Liver (tissue), 9 donors: ENCODE results near the gene FYB1. TPM values are rescaled to one million over a fixed set of nuclear protein-coding genes. Genes with fewer than 3 reads are reported as not detected.

Experiments
- DNase-seq: peaks from one replicate; pipeline ENCODE4 v3.0.0-alpha.2; 2017; ENCODE audit warnings: low spot score
- H3K27ac ChIP-seq, 2 donors: one replicate each; pipeline ENCODE4 v1.7.0; 2013; ENCODE audit warnings: inconsistent platforms in 2 of 2, low read length in 2 of 2, control low read depth in 1 of 2, low read depth in 1 of 2, mild to moderate bottlenecking in 1 of 2
- H3K27me3 ChIP-seq, 4 donors: one replicate each; pipeline versions ENCODE4 v1.6.1 to v1.7.0; 2013; ENCODE audit warnings: low read length in 3 of 4, inconsistent platforms in 1 of 4, mild to moderate bottlenecking in 1 of 4, moderate library complexity in 1 of 4; ENCODE audit not compliant: control insufficient read depth in 4 of 4, insufficient read depth in 4 of 4
- H3K36me3 ChIP-seq, 4 donors: one replicate each; pipeline versions ENCODE4 v1.6.1 to v1.7.0; 2013; ENCODE audit warnings: low read length in 3 of 4, mild to moderate bottlenecking in 3 of 4, low read depth in 1 of 4, moderate library complexity in 1 of 4; ENCODE audit not compliant: control insufficient read depth in 4 of 4, insufficient read depth in 3 of 4
- H3K4me1 ChIP-seq, 4 donors: one replicate each; pipeline versions ENCODE4 v1.6.1 to v1.7.0; 2013; ENCODE audit warnings: low read length in 3 of 4, mild to moderate bottlenecking in 3 of 4, moderate library complexity in 1 of 4; ENCODE audit not compliant: control insufficient read depth in 4 of 4, insufficient read depth in 4 of 4
- H3K4me3 ChIP-seq, 3 donors: one replicate each; pipeline versions ENCODE4 v1.6.1 to v1.7.0; 2013; ENCODE audit warnings: low read length in 3 of 3, control low read depth in 1 of 3, low read depth in 1 of 3, mild to moderate bottlenecking in 1 of 3
- H3K9ac ChIP-seq, 2 donors: one replicate each; pipeline ENCODE4 v1.7.0; 2013; ENCODE audit warnings: low read length in 2 of 2, mild to moderate bottlenecking in 2 of 2, moderate library complexity in 2 of 2, control low read depth in 1 of 2, low read depth in 1 of 2
- H3K9me3 ChIP-seq, 4 donors: one replicate each; pipeline versions ENCODE4 v1.6.1 to v1.7.0; 2013; ENCODE audit warnings: low read length in 3 of 4; ENCODE audit not compliant: control insufficient read depth in 4 of 4
- CTCF ChIP-seq: fragments of 150-350 bp; IDR thresholded peaks from 2 replicates; pipeline ENCODE4 v1.5.1; 2017; ENCODE audit warnings: improper control_type of control experiment, low read depth, low read length; ENCODE audit not compliant: missing input control
- EGR1 ChIP-seq, 2 donors: IDR thresholded peaks; 2 replicates each; pipeline ENCODE4 v1.6.1; 2016 to 2018; ENCODE audit warnings: antibody characterized with exemption in 2 of 2, low read depth in 2 of 2
- FOXA1 ChIP-seq: IDR thresholded peaks from 2 replicates; pipeline ENCODE4 v1.6.1; 2016; ENCODE audit warnings: antibody characterized with exemption
- FOXA2 ChIP-seq: IDR thresholded peaks from 2 replicates; pipeline ENCODE4 v1.6.1; 2016; ENCODE audit warnings: antibody characterized with exemption
- GABPA ChIP-seq, 2 donors: IDR thresholded peaks in 1 of 2; conservative IDR thresholded peaks in 1 of 2; 2 replicates each; pipeline ENCODE4 v1.6.1; 2016; ENCODE audit warnings: antibody characterized with exemption in 2 of 2, mild to moderate bottlenecking in 1 of 2, moderate library complexity in 1 of 2
- HNF4A ChIP-seq, 2 donors: conservative IDR thresholded peaks; 2 replicates each; pipeline ENCODE4 v1.6.1; 2016; ENCODE audit warnings: antibody characterized with exemption in 2 of 2, mild to moderate bottlenecking in 2 of 2
- HNF4G ChIP-seq: IDR thresholded peaks from 2 replicates; pipeline ENCODE4 v1.6.1; 2016; ENCODE audit warnings: antibody characterized with exemption
- JUND ChIP-seq, 2 donors: IDR thresholded peaks; 2 replicates each; pipeline ENCODE4 v1.6.1; 2016; ENCODE audit warnings: antibody characterized with exemption in 2 of 2
- MAX ChIP-seq: IDR thresholded peaks from 2 replicates; pipeline ENCODE4 v1.6.1; 2016; ENCODE audit warnings: antibody characterized with exemption
- NR2F2 ChIP-seq: IDR thresholded peaks from 2 replicates; pipeline ENCODE4 v1.6.1; 2016; ENCODE audit warnings: antibody characterized with exemption
- RAD21 ChIP-seq, 2 donors: IDR thresholded peaks; 2 replicates each; pipeline ENCODE4 v1.6.1; 2016; ENCODE audit warnings: antibody characterized with exemption in 2 of 2, mild to moderate bottlenecking in 2 of 2
- REST ChIP-seq: IDR thresholded peaks from 2 replicates; pipeline ENCODE4 v1.6.1; 2016; ENCODE audit warnings: antibody characterized with exemption, mild to moderate bottlenecking
- RXRA ChIP-seq, 2 donors: IDR thresholded peaks; 2 replicates each; pipeline ENCODE4 v1.6.1; 2017 to 2018; ENCODE audit warnings: antibody characterized with exemption in 2 of 2, mild to moderate bottlenecking in 1 of 2
- SP1 ChIP-seq: IDR thresholded peaks from 2 replicates; pipeline ENCODE4 v1.6.1; 2018; ENCODE audit warnings: antibody characterized with exemption, mild to moderate bottlenecking
- TAF1 ChIP-seq: conservative IDR thresholded peaks from 2 replicates; pipeline ENCODE4 v1.6.1; 2016; ENCODE audit warnings: antibody characterized with exemption, mild to moderate bottlenecking
- YY1 ChIP-seq: IDR thresholded peaks from 2 replicates; pipeline ENCODE4 v1.6.1; 2016; ENCODE audit warnings: antibody characterized with exemption, mild to moderate bottlenecking
- ZBTB33 ChIP-seq: IDR thresholded peaks from 2 replicates; pipeline ENCODE4 v1.6.1; 2016; ENCODE audit warnings: antibody characterized with exemption
- WGBS: extraction: QIAGEN DNeasy Blood & Tissue Kit; methylation state at CpG from one replicate; pipeline ENCODE4 v1.1.7; 2013; 5-methylcytosine and 5-hydroxymethylcytosine counted together
- polyA plus RNA-seq, 2 donors: library from polyadenylated mRNA; stranded (reverse) in 1 of 2; unstranded in 1 of 2; fragments of 200-250 nt in 1 of 2; fragments of >200 nt in 1 of 2; fragmentation: Nextera tagmentation in 1 of 2; extraction: Ambion mirVana in 1 of 2; gene quantifications; one replicate each; pipeline versions ENCODE4 v1.2.1 to v1.2.3, GENCODE V29; 2013 to 2015
- total RNA-seq, 2 donors: library from RNA; depleted of rRNA; stranded (reverse); fragments of >200 nt; gene quantifications; one replicate each; pipeline ENCODE4 v1.2.3, GENCODE V29; 2014
- TF ChIP-seq, protein P1 (sequence below): IDR thresholded peaks from 2 replicates; pipeline ENCODE4 v1.6.1; 2016; ENCODE audit warnings: antibody characterized with exemption
- donor health status: healthy.
- donor health status: healthy.
- donor health status: healthy.
- donor health status: healthy.
- donor health status: healthy.

Gene FYB1
- total and polyA plus RNA-seq, 4 donors, result 2.3 to 14.6 (median 6.9) TPM

DNA sequence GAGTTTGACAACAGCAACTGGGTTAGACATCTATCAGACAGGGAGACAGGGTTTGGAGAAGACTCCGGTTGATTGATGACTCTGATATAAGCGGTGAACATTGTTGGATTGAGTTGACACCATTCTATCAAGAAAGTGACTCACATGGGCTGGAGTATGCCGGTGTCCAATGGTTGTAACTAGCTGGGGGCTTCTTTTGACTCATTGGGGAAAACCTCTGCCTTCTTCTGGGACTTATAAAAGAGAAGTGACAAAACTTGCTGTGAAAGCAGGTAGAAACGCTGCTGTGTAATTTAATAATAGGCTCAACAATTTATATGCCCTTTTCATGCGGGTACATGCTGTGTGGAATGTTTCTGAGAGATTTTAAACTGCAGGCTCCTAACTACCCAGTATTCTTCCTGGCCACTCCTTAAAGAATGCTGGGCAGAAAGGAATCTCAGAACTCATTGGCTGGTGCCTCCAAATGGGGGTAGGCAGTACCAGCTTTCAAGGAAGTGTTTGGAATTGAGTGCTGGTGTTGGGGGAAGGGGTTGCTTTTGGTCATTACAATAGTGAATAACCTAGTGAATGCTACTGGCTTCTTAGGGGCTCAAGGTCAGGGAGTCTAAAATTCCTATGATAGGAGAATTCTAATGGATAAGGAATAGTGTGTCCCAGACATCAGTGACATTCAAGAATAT, 43.9 kb downstream of the FYB1 start:
- peaks cover 0 to 5% (median 0%) of the 10 kb centered on the region in 4 donors for H3K9me3 ChIP-seq
- 88% methylated on average over 5 of the region's 5 CpGs for WGBS
- DNase-seq, result no peak
- no peak overlapping the region for H3K27ac ChIP-seq
- peaks cover 0 to 2% (median 0%) of the 10 kb centered on the region in 4 donors for H3K27me3 ChIP-seq
- TF ChIP-seq YY1, result no peak
- TF ChIP-seq ZBTB33, result no peak
- TF ChIP-seq FOXA1, result no peak
- TF ChIP-seq RAD21 (IDR thresholded peaks at IDR 0.05), result no peak
- TF ChIP-seq HNF4A (conservative IDR thresholded peaks at IDR 0.05), result no peak
- no peak for TF ChIP-seq EGR1 (IDR thresholded peaks at IDR 0.05; ENCODE audit: low read depth in 2 of 2)
- TF ChIP-seq RXRA (IDR thresholded peaks at IDR 0.05), result no peak
- no peak for TF ChIP-seq MAX
- no peak for TF ChIP-seq TAF1
- TF ChIP-seq HNF4G, result no peak
- TF ChIP-seq NR2F2, result no peak
- H3K4me1 ChIP-seq, result peaks cover 0 to 3% (median under 1%) of the 10 kb centered on the region in 4 donors
- no peak overlapping the region for H3K9ac ChIP-seq
- no peaks in the 10 kb centered on the region for H3K36me3 ChIP-seq
- H3K4me3 ChIP-seq, result no peak overlapping the region

DNA sequence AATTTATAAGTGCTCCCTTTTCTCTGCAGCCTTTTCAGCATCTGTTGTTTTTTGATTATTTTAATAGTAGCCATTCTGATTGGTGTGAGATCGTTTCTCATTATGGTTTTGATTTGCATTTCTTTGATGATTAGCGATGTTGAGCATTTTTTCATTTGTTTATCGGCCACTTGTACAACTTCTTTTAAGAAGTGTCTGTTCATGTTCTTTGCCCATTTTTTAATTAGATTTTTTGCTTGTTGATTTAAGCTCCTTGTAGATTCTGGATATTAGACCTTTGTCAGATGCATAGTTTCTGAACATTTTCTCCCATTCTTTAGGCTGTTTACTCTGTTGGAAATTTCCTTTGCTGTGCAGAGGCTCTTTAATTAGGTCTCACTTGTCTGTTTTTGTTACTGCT, 46.3 kb downstream of the FYB1 start:
- Histone ChIP-seq H3K4me1 (peaks cover 0 to 3% (median under 1%) of the 10 kb centered on the region in 4 donors), H3K36me3 (no peaks in the 10 kb centered on the region), H3K27ac (no peak overlapping the region), H3K27me3 (peaks cover 0 to 2% (median 0%) of the 10 kb centered on the region in 4 donors), H3K9me3 (peaks cover 0 to 5% (median 0%) of the 10 kb centered on the region in 4 donors), H3K9ac (no peak overlapping the region), H3K4me3 (no peak overlapping the region)
- no peak for TF ChIP-seq YY1
- TF ChIP-seq RAD21 (IDR thresholded peaks at IDR 0.05), result no peak
- no peak for TF ChIP-seq CTCF
- TF ChIP-seq FOXA2, result no peak
- TF ChIP-seq JUND (IDR thresholded peaks at IDR 0.05), result no peak
- TF ChIP-seq NR2F2, result no peak
- no peak for TF ChIP-seq MAX
- no peak for TF ChIP-seq HNF4G
- no peak for TF ChIP-seq GABPA (IDR thresholded peaks at IDR 0.05 in 1 of 2, conservative IDR thresholded peaks at IDR 0.05 in 1 of 2)
- no peak for TF ChIP-seq EGR1 (IDR thresholded peaks at IDR 0.05; ENCODE audit: low read depth in 2 of 2)
- TF ChIP-seq HNF4A (conservative IDR thresholded peaks at IDR 0.05), result no peak
- no peak for TF ChIP-seq REST
- TF ChIP-seq ZBTB33, result no peak
- no peak for TF ChIP-seq RXRA (IDR thresholded peaks at IDR 0.05)
- no peak for TF ChIP-seq TAF1
- no peak for TF ChIP-seq FOXA1
- TF ChIP-seq, protein P1, sequence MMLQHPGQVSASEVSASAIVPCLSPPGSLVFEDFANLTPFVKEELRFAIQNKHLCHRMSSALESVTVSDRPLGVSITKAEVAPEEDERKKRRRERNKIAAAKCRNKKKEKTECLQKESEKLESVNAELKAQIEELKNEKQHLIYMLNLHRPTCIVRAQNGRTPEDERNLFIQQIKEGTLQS, result no peak
- no peak for TF ChIP-seq SP1
- DNase-seq, result no peak
- 92% methylated on average over 3 of the region's 3 CpGs for WGBS
